Activated gamma-delta T cell treated with Interleukin-2 at 50 U/mL for 16 hours (primary cell): ENCODE data around the gene BAD.
A peak's percentile ranks its signal among the peaks of the same experiment; 100 is the strongest.
"Not testable (repeated sequence)": the region's sequence is repeated elsewhere in the genome, so short reads cannot be mapped to it uniquely, and the experiment has no call there.

Experiments used
- DNase-seq: peaks from one replicate; pipeline ENCODE4 v3.0.0-alpha.2; 2020

BAD gene

DNA sequence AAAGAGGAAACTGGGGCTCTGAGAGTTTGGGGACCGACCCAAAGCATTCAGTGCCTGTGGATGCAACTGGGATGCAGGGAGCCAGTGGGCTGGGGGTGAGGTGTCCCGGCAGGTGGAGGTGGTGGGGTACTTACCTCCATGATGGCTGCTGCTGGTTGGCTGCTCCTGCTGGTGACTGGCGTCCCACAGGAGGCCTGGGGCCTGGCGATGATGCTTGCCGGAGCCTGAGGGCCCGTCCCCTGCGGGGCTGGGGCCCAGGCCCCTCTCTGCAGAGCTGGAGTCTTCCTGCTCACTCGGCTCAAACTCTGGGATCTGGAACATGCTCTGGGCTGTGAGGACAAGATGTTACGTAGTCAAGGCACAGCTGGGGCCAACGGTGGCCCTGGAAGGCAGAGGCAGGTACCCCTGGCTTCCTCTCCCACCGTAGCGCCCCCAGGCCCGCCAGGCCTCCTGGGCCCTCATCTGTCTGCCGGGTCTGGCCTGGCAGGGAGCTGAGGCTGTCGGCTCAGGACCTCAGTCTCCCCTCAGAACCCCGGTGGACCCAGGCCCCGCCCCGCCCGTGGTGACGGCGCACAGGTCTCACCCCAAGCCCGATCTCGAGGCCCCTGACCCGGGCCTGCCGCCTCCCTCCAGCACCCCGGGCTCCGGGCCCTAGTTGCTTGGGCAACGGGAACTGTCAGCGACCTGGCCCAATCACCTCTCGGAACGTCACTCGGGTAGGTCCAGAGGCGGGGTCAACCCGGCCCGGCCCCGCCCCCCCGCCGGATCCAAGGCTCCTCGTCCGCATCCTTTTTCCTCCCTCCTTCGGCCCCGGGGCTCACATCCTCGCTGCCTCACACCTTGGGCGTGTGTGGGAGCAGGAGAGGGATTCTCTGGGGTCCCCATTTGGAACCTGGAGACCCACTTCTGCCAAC is at the start of gene BAD:
Gene BAD (minus strand): TSS at position 618 of the 914 bp plus-strand sequence. CDS start 297 bp downstream, at position 321.
- peak; percentile 92 for DNase-seq

DNA sequence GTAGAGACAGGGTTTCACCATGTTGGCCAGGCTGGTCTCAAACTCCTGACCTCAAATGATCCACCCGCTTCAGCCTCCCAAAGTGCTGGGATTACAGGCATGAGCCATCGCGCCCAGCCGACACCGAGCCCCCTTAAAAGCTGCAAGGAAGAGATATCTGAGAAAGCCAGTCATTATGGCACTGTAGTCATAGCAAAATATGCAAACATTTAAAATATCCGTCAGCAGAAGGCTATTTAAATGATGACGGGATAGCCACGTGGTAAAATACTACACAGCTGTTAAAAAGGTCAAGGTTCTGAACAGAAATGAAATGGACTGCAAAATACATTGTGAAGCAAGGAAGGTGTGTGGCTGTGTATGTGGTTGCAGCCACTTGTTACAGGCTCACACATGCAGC is 49.1 kb upstream of the BAD start:
- DNase-seq, result no peak

DNA sequence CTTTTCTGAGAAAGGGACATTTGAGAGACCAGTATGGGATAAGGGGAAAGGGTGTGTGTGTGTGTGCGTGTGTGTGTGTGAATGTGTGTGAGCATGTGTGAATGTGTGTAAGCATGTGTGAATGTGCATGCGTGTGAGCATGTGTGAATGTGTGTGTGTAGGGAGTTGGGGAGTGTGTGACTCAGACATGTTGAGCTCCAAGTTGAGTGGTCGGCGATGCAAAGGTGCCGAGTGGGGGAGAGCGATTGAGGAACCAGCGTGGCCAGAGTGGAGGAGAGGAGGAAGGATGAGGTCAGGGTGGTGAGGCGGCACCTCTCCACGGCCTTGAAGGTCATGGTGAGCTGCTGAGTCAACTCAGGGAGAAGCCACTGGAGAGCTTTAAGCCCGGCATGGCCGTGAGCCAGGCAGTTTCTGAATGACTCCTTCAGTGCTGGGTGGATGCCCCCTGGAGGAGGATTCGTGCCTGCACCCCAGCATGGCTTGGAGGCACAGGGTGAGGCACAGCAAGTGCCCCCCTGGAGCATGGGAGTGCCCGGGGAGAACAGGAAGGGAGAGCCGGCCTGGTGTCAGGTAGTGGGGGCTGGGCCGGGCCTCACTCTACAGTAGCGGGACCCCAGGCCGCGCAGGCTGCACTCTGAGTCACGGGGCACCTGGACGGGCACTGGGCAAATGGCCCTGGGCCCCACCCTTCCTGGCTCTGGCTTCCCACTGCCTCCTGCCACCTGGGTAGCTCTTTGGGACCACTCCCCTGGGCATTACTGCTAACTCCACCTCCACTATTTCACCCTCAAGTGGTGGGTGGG is 47.3 kb upstream of the BAD start:
- DNase-seq, result peak; percentile 72

DNA sequence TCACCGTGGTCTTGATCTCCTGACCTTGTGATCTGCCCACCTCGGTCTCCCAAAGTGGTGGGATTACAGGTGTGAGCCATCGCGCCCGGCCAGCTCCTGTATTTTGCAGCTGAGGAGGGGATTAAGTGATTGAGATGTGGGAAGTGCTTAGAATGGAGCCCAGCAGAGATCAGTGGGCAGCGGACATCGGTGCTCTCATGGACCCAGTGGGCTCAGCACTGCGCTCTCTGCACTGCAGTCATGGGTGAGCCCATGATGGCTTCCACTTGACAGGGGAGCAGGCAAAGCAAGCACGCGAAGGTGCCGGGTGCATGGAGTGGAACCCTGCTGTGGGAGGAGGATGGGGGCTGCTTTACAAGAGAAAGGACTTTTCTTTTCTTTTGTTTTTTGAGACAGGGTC is 46.4 kb upstream of the BAD start:
- no peak for DNase-seq

DNA sequence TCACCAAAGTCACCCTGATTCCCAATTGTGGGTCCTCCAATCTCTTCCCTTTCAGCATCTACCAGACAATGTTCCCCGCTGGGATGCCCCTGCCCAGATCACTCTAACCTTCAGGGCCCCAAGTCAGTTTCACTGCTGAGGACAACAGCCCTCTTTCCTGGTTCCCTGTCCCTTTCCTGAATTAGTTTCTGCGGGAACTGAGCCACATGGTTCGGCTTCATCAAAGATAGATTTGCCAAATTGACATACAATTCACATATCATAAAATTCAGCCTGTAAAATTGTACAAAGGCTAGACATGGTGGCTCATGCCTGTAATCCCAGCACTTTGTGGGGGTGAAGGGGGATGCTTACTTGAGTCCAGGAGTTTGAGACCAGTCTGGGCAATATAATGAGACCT is 43.5 kb upstream of the BAD start:
- DNase-seq, result no peak

DNA sequence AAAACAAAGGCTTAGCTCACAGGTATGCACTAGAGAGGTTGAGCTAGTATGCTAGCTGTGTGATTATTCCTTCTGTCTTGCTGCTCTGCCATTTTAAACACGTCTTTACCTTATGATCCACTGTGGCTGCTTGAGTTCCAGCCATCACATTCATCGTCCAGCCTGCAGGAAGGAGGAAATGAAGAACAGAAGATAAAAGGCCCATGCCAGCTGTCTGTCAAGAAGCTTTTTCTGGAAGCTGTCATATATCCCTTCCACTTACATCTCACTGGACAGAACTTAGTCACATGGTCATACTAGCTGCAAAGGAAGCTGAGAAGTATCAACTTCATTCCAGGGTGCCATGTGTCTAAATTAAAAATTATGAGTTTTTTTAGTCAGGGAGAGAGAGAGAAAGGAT is 42.9 kb upstream of the BAD start:
- DNase-seq, result no peak

DNA sequence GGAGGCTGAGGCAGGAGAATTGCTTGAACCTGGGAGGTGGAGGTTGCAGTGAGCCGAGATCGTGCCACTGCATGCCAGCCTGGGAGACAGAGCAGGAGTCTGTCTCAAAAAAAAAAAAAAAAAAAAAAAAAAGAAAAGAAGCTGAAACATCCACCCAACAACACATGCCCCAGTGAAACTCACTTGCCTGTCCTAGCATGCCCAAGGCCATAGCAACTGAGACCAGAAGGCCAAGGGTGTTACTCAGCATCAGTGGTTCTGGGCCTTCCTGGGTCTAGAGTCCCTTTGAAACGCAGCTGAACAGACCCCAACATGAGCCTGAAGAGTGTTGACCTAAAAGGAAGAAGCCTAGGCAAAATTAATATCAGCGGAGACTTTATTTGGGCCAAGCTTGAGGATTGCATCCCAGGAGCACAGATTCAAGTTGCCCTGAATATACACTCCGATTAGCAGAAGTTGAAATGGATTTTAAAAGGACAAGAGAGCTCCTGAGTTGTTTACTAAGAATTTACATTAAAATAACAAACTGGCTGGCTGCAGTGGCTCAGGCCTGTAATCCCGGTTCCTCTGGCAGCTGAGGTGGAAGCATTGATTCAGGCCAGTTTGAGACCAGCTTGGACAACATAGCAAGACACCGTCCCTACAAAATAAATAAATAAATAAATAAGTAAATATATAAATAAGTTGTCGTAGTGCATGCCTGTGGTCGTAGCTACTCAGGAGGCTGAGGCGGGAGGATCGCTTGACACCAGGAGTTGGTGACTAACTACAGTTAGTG is 40.4 kb upstream of the BAD start:
- no peak for DNase-seq

DNA sequence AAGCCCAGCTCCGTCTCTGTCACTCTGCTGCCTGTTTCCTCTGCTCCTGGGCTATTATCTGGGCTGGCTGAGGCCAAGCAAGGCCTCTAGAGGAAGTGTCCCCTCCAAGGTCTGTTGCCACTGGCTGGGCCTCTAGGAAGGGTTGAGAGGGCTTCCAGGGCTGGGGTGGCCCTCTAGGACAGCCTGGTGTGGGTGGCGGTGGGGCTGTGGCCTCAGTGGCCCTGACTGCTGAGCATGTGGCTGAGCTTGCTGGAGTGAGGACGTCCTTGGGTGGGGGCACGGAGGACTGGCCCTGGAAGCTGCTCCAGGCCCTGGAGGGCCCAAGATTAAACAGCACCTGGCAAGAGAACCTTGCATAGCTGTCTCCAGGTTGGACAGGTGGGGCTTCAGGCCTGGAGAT is 39.5 kb upstream of the BAD start:
- DNase-seq, result not testable (repeated sequence)

DNA sequence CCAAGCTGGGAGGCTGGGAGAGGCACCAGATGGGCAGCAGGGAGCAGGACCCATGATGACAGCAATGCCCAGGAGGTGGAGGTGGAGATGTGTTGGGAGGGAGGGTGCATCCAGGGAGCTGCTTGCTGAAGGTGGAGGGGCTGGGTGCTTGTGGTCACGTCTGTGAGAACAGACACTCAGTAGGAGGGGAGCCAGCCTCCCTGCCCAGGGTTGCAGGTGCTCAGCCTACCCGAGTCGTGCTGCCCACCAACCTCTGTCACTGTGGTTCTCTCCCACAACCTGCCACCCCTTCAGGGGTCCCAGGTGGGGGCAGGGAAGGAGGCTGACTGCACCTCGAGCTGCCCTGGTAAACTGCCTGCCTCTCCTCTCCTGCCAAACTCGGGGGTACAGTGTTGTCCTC is 38.9 kb upstream of the BAD start:
- no peak for DNase-seq

DNA sequence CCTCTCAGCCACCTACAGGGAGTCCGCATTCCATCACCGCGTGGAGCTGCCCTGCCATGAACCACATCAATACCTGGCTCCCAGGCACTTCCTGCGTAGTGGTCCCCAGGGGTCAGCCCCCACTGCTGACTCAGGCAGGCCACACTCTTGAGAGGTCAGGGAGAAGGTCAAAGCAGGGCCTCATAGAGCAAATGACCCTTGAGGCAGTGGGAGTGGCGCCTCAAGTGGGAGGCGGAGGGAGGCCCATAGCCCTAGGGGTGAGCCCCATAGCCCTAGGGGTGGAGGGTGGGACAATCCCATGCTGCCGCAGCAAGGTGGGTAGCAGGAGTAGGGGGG is 38.4 kb upstream of the BAD start:
- DNase-seq, result no peak

DNA sequence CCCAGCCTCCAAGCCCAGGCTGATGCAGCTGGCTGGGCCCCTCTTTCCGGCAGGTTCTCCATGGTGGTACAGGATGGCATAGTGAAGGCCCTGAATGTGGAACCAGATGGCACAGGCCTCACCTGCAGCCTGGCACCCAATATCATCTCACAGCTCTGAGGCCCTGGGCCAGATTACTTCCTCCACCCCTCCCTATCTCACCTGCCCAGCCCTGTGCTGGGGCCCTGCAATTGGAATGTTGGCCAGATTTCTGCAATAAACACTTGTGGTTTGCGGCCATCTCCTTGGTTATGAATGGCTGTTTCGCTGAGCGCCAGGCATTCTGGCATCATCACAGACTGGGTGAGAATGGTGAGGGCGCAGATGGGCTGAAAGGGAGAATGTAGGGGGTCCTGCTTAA is 37.1 kb upstream of the BAD start:
- DNase-seq, result no peak

DNA sequence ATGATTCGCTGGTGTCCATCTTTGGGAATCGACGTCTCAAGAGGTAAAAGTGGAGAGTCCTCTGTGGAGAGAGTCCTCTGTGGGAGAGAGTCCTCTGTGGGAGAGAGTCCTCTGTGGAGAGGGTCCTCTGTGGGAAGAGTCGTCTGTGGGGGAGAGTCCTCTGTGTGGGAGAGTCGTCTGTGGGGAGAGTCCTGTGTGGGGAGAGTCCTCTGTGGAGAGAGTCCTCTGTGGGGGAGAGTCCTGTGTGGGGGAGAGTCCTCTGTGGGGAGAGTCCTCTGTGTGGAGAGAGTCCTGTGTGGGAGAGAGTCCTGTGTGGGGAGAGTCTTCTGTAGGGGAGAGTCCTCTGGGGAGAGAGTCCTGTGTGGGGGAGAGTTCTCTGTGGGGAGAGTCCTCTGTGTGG is 36.6 kb upstream of the BAD start:
- no peak for DNase-seq

DNA sequence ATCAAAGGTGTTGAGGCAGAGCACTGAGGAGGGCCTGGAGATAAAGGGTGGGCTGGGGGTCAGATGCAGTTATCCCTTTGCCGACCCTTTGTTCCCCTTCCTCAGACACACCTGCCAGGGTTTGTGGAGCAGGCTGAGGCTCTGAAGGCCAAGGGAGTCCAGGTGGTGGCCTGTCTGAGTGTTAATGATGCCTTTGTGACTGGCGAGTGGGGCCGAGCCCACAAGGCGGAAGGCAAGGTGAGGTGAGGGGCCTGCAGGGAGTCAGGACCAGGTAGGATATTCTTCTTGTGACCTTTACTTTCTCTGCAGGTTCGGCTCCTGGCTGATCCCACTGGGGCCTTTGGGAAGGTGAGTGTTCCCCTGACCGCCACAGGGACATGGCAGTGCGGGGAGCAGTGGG is 36.1 kb upstream of the BAD start:
- DNase-seq, result no peak

DNA sequence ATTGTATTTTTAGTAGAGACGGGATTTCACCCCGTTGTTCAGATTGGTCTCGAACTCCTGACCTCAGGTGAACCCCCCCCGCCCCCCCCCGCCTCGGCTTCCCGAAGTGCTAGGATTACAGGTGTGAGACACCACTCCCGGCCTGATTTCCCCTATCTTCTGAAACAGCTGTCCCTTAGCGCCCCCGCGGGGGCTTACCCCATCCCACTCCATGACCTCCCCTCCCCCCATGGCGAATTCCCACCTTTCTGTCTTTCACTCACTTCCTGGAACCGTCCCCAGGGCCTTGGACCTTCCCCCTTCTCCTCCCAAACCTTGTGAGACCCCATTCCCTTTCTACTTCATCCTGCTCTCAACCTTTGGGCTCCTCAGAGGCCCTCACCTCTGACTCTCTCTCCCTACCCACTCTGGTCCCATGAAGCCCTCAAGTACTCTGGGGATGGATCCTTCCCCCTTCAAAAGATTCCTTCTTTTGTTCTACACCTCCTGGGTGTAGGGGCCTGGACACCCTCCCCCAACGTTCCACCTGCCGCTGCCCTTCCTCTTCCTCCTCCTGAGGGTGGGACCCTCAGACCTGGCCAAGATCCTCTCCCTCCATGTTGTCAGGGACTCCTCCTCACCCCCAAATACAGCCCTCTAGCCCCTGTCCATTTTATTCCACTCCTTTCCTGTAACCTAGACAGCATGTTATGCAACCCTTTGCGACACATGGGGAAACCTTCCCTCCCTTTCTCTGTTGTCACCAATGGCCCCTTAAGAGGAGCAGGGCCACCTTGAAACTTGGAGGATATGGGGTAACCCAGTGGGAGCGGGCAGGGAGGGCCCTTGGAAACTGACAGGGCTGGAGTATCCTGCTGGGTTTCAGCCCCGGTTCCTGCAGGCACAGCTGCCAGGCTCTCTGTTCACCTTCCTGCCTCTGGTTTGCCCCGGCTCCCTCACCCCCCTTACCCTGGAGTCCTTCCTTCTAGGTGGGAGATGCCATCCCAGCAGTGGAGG is 34.6 kb upstream of the BAD start:
- DNase-seq, result no peak

DNA sequence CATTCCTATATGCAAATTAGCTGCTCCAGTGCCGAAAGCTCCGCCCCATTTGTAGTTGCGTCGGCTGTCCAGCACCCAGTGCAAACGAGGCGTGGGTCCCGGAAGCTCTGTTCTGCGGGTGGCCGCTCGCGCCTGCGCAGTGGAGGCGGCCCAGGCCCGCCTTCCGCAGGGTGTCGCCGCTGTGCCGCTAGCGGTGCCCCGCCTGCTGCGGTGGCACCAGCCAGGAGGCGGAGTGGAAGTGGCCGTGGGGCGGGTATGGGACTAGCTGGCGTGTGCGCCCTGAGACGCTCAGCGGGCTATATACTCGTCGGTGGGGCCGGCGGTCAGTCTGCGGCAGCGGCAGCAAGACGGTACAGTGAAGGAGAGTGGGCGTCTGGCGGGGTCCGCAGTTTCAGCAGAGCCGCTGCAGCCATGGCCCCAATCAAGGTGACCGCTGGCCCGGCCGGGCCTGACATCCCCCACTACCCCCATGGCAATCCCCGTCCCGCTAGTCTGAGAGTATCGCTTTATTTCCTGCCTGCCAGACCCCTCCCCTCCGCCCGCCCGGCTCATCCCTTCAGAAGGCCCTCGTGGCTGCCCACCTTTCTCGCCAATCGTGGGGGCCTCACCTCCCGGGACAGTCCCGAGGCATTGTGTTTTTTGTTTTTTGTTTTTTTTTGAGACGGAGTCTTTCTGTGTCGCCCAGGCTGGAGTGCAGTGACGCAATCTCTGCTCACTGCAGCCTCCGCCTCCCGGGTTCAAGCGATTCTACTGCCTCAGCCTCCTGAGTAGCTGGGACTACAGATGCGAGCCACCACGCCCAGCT is 33.7 kb upstream of the BAD start, which contains the start of gene PRDX5:
Gene PRDX5 (plus strand): TSS at position 161 of the 805 bp plus-strand sequence. CDS start 95 bp downstream, at position 256.
- DNase-seq, result peak; percentile 91

DNA sequence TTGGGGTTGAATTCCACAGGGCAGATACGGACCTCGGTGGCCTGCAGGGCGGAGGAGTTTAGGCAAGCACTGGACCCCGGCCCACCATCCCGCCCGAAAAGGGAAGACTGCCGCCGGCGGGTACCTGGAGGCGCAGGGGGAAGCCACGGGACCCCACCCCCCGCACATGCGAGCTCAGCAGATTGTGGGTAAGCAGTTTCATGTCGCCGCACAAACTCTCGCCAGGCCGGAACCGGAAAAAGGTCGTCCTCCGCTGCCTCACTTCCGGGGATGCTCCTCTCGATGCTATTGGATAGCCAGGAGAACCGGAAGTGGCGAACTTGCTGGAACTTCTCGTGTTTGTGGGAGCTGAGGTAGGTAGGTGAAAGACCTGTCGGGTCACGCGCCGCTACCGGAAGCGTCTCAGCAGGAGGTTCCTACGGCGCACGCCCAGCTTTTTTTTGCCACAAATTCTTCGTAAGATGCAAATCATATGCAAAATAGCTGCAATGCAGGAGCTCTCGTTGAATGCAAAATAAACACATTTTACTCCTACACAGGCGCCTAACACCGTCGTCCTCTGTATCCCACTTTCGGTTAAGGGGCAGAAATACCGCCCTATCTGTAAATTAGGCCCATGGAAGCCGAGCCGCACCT is 33.0 kb upstream of the BAD start, which contains the start of gene TRMT112:
Gene TRMT112 (minus strand): TSS at position 235 of the 636 bp plus-strand sequence. CDS start 33 bp downstream, at position 202.
- peak; percentile 95 for DNase-seq

DNA sequence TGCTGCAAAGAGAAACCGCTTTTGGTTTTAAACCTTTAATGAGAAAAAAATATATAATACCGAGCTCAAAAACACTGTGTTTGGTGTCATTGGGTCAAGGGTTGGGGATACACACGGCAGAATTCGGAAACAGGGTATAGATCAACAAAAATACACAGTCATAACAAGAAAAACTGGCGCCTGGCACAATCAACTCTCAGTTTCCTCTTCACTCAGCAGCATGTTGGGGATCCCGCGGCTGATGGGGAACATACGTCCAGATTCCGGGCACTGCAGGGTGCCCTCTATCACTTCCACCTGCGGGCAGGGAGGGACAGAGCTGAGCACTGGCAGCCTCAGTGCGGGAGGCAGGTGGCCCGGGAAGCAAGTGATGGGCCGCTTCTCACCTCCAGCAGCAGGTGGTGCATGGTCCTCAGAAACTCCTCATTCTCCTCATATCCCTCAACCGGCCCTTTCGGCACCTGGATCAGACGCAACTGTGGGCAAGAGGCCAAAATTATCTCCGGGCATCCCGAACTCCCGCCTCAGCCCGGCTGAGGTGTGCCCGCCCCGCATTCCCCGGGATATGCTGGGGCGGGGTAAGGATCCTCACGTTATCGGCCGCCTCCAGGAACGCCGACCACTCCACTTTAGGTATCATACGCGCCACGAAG is 32.3 kb upstream of the BAD start:
- peak; percentile 34 for DNase-seq

DNA sequence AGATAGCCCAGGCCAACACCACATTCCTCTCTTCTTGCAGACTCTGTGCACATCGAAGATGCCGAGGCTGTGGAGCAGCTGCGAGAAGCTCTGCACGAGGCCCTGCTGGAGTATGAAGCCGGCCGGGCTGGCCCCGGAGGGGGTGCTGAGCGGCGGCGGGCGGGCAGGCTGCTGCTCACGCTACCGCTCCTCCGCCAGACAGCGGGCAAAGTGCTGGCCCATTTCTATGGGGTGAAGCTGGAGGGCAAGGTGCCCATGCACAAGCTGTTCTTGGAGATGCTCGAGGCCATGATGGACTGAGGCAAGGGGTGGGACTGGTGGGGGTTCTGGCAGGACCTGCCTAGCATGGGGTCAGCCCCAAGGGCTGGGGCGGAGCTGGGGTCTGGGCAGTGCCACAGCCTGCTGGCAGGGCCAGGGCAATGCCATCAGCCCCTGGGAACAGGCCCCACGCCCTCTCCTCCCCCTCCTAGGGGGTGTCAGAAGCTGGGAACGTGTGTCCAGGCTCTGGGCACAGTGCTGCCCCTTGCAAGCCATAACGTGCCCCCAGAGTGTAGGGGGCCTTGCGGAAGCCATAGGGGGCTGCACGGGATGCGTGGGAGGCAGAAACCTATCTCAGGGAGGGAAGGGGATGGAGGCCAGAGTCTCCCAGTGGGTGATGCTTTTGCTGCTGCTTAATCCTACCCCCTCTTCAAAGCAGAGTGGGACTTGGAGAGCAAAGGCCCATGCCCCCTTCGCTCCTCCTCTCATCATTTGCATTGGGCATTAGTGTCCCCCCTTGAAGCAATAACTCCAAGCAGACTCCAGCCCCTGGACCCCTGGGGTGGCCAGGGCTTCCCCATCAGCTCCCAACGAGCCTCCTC is 31.4 kb upstream of the BAD start:
- DNase-seq, result not testable (repeated sequence)
